ENCODE data around the gene TECTA.

GRCh38 chr11:121153472-121153871 lies 52.4 kb downstream of the TECTA start:
- no peak for TF ChIP-seq CTCF (optimal IDR thresholded peaks at IDR 0.05 in 1 of 3, IDR thresholded peaks at IDR 0.05 in 1 of 3, conservative IDR thresholded peaks at IDR 0.05 in 1 of 3; ENCODE audit: extremely low read depth in 1 of 3, insufficient read depth in 2 of 3, low read length in 3 of 3)
- TF ChIP-seq EZH2 (IDR thresholded peaks at IDR 0.05; ENCODE audit: low read length) = no peak
